GM18505 (cell line): ENCODE measurements around the gene DUSP9.

Source experiments
- ATAC-seq: cut with Tn5 transposase; IDR thresholded peaks from one replicate; pipeline ENCODE4 v1.9.1; 2021; ENCODE audit not compliant: unreplicated experiment
- POLR2A ChIP-seq: IDR thresholded peaks from 4 replicates; pipeline ENCODE4 v1.6.1; 2011; ENCODE audit warnings: borderline replicate concordance; ENCODE audit not compliant: insufficient read depth, insufficient read length; ENCODE audit errors: extremely low read depth

Gene DUSP9

GRCh38 chrX:153653556-153653955, 6.6 kb downstream of the DUSP9 start:
- TF ChIP-seq POLR2A: no peak
- ATAC-seq: no peak

GRCh38 chrX:153657161-153657560, 10.2 kb downstream of the DUSP9 start:
- ATAC-seq: no peak

GRCh38 chrX:153659268-153659667, 12.3 kb downstream of the DUSP9 start:
- no peak for ATAC-seq
- no peak for TF ChIP-seq POLR2A

More at GRCh38 chrX:153657161-153657560, 10.2 kb downstream of the DUSP9 start:
- no peak for TF ChIP-seq POLR2A

- no peak for ATAC-seq
- TF ChIP-seq POLR2A: no peak
Measured at GRCh38 chrX:153662266-153662665, 15.3 kb downstream of the DUSP9 start.

GRCh38 chrX:153665726-153666306, 18.8 kb downstream of the DUSP9 start:
- no peak for TF ChIP-seq POLR2A
- no peak for ATAC-seq

GRCh38 chrX:153667281-153667955, 20.4 kb downstream of the DUSP9 start:
- ATAC-seq: no peak
- TF ChIP-seq POLR2A: no peak

- no peak for ATAC-seq
- TF ChIP-seq POLR2A: no peak
Measured at GRCh38 chrX:153667956-153668396, 21.0 kb downstream of the DUSP9 start.

GRCh38 chrX:153668423-153669173, 21.6 kb downstream of the DUSP9 start:
- TF ChIP-seq POLR2A: no peak
- ATAC-seq: no peak

- no peak for TF ChIP-seq POLR2A
Measured at GRCh38 chrX:153669174-153669890, 22.3 kb downstream of the DUSP9 start.

GRCh38 chrX:153669901-153670731, 23.1 kb downstream of the DUSP9 start:
- no peak for TF ChIP-seq POLR2A

More at GRCh38 chrX:153669174-153669890, 22.3 kb downstream of the DUSP9 start:
- no peak for ATAC-seq

GRCh38 chrX:153670748-153671588, 24.0 kb downstream of the DUSP9 start:
- no peak for TF ChIP-seq POLR2A
- no peak for ATAC-seq

More at GRCh38 chrX:153669901-153670731, 23.1 kb downstream of the DUSP9 start:
- ATAC-seq: no peak
